ENCODE results near the gene ABHD12. TPM values are rescaled to one million over a fixed set of nuclear protein-coding genes. Genes with fewer than 3 reads are reported as not detected.

ABHD12 gene
- polyA plus RNA-seq, 5 donors: 39.0 to 51.3 (median 42.7) TPM

DNA sequence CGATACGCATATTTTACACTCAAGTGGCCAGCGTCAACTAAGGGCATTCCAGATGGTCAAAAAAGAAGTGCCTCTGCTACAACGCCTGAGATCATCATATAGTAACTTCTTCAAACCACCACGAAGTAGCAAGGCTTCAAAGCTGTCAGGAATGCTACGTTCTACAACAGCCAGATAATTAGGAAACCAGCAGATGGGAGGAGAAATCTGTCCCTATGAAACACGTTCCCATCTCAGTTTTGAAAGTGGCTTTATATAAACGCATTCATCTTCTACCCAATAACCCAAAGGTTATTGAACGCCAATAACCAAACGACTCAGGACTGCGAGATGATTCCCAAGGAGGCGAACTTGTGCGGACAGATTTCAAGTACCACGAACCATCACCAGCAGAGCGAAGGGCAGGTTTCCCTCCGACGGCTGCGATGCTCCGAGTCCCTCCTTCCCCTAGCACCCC is 1.2 kb downstream of the ABHD12 start:
- DNase-seq: peak in 1 of 2 donors; percentile 32

DNA sequence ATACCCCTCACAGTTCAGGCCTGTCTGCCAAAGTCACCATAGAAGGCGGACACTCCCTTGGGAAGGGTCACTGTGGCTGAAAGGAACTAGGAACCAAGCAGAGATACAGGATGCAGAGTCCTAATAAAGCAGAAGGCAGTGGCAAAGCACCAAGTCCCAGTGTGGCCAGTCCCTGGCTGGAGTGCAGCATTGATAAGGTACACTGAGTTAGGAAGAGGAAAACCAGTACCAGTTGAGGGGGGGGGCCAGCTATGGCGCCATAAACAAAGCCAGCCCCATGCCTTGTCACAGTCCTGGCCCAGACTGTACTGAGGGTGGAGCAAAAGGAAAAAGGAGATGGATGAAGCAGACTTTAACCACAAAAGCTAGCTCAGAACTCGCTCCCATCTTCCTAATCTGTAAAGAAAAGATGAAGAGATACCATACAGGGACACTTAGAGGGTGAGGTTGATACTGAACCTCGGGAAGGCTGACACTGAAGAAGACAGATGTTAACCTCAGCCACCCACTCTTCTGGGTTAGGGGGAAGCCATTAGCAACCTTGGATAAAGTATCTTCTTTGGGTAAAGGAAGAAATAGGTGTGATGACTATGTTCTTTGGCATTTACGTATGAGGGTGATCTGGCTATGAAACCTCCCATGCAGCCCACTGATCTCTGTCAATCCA is 7.8 kb downstream of the ABHD12 start:
- DNase-seq: no peak

DNA sequence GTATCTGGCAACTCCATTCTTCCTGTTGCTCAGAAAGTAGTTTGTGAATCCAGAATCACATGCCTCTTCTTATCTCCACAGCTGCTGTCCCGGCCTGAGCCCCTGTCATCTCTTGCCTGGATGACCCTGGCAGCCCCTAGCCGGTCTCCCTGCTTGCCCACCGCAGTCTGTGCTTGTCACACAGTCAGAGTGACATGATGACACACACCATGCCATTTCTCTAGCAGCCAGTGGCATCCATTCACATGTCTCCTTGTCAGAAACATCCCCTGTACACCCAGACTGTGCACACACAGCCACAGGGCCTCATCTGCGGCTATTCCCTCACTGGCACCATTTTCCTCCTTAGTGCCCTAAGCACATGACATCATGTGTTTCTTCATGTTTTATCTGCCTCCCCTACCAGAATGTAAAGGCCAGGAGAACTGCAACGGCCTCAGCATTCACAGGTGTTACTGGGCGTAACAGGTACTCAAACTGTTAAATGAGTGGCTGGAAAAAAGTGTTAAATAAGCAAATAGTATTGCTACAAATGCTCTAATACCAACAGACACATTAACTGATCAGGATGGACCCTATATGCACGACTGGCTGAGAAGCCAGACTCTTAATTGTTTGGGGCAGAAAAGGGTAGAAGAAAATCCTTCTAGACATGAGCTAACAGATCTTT is 9.6 kb downstream of the ABHD12 start:
- no peak for DNase-seq

DNA sequence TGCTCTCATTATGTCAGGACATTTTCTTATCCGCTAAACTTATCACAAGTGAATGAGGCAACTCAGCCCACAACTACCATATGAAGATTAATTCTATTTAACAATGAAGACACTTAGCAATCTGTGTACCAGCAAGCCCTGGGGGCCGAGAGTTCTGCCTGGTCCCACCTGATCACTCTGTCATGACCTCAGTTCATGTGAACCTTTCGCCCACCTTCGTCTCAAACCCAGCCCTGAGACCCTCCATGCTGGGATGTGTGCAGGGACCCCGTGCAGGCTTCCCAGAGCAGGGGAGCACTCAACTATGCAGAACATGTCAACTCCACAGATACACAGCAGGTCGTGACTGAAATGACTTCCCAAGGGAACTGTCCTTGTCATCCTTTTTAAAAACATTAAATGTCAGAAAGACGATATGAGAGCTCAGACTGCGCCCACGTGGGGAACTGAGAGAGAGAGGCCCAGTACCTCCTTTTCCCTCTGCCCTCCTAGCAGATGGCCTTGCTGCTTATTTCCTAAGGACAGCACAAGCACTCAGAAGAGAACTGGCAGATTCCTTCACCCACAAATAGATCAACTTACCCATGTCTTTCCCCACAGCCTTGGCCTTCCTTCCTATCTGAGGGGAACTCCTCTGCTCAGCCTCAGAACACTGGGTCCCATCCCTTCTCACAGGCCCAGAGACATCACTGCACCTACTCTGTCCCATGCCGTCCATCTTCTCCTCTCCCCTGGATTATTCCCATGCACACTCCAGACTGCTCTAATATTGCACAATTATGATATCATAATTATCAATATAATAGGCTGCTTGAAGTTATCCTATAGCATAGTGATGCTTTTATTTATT is 11.5 kb downstream of the ABHD12 start:
- DNase-seq: no peak

DNA sequence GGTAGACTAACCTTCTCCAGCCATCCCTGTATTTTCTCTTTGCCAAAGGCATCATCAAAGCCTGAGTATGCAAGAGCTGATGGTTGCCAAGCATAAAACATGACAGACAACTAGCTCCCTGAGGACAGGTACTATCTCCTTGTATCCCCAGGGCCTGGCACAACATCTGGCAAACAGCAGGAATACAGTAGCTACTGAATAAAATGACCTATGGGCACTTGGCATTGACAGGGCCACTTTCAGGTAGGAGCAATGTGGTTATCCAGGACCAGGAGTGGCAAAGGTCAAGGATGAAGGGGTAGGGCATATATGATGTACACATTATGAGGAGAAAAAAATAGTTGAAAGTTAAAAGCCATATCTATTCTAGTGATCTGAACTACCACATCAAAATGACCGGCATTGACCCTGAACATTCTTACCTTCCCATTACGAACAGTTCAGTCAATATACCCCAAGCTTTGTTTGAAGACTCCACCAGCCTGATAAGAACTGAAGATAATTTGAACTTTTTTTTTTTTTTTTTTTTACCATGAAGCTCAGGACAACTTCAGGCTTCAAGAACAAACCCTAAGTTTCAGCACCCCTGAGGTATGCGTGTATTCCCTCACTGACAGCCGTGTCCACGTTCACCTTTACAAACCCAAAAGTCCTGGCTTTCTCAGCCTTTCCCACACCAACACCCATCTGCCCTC is 12.3 kb downstream of the ABHD12 start:
- no peak for DNase-seq

DNA sequence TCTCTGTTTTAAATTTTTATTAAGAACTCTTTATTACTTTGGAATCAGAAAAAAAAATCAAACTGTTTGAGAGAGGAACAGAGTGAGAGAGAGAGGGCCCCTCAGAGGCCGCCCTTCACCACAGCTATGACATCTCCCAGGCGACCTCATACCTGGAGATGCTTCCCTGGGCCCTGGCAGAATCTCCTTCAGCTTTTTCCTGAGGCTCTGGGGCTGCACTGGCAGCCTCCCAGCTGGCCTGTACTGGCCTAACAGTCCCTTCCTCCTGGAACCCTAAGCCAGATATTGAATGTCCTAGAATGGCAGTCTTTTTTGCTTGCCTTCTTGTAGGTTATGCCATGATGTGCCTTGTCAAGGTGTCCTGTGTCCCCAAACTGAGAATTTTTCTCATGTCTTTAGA is 13.7 kb downstream of the ABHD12 start:
- DNase-seq: no peak

DNA sequence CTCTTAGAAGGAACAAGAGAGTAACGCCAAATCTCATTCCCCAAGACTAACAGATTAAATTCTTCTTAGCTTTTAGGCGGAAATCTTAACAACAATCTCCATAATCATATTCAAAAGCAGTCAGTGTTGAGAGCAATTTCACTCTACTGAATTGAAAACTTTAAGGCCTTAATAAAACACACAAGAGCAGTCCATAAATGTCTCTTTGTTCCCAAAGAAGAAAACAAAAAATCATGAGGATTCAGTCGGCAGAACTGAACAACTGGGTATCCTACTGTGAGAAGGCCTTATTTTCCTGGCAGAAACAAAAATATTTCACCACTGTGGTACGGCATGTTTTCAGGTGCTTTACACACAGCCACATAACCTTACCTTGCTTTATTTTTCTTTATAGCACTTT is 14.4 kb downstream of the ABHD12 start:
- DNase-seq: no peak

DNA sequence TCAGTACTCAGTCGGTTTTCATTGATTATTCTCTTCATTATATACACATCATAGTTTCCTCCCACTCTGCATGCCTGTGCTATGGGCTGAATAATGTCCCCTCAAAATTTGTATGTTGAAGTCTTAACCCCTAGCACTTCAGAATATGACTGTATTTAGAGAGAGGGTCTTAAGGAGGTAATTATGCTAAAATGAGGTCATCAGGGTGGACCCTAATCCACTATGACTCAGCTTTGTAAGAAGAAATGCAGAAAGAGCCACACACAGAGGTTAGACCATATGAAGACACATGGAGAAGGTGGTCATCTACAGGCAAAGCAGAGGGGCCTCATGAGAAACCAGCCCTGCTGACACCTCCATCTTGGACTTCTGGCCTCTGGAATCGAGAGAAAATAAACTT is 15.8 kb downstream of the ABHD12 start:
- no peak for DNase-seq

DNA sequence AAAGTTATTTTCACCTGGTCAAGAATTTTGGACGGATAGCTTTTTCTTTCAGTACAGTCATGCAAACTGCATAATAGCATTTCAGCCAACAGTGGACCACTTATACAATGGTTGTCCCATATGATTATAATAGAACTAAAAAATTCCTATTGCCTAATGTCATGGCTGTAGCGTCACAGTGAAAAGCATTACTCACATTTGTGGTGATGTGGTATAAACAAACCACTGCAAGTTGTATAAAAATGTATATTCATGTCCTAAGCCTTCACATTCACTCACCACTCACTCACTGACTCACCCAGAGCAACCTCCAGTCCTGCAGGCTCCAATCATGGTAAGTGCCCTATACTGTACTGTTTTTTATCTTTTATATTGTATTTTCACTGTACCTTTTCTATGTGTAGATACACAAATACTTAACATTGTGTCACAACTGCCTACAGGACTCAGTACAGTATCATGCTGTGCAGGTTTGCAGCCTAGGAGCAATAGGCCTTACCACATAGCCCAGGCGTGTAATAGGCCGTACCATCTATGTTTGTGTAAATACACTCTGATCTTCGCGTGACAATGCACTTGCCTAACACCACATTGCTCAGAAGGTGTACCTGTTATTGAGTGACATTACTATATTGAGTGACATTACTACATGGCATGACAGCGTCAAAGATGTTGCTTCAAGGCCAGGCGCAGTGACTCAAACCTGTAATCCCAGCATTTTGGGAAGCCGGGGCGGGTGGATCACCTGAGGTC is 17.9 kb downstream of the ABHD12 start:
- no peak for DNase-seq

DNA sequence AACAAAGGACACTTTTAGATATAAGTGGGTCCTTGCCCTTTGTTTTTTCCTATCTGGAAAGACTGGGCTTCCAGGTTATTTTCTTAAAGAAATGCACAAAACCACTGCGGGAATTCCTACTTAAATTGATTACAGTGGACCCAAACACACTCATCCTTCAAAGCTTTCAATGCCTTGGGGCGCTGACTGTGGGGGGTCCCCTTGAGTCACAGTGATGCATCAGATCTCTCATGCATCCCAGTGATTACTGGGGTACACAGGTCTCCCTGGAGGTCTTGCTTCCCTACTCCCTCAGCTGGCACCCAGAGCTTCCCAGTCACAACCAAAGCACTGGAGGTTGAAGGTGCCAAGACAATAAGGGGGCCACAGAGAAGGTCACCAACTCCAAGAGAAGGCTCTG is 20.7 kb downstream of the ABHD12 start:
- DNase-seq: no peak

DNA sequence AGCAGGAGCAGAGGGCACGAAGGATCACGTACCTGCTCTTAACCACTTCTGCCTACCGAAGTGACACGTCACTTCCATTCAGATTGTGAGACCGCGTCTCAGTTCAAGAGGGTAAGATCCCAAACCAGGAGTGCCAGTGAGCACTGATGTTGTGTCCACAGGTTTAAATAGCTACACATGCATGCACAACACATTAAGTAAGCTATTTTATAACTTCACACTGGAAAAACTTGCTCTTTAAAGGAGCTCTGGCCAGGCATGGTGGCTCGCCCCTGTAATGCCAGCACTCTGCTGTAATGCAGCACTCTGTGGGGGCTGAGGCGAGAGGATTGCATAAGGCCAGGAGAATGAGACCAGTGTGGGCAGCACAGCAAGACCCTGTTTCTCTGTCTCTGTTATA is 21.1 kb downstream of the ABHD12 start:
- DNase-seq: peak; percentile 14 to 36

DNA sequence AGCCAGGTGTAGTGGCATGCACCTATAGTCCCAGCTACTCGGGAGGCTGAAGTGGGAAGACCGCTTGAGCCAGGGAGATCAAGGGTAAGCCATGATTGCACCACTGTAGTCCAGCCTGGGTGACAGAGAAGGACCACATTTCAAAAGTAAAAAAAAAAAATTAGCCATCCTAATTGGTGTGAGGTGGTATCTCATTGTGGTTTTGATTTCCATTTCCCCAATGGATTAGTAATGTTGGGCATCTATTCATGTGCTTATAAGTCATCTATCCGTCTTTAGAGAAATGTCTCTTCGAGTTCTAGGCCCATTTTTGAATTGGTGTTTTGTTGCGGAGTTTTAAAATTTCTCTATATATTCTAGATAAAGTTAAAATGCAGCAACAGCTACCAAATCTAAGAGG is 21.7 kb downstream of the ABHD12 start:
- no peak for DNase-seq

DNA sequence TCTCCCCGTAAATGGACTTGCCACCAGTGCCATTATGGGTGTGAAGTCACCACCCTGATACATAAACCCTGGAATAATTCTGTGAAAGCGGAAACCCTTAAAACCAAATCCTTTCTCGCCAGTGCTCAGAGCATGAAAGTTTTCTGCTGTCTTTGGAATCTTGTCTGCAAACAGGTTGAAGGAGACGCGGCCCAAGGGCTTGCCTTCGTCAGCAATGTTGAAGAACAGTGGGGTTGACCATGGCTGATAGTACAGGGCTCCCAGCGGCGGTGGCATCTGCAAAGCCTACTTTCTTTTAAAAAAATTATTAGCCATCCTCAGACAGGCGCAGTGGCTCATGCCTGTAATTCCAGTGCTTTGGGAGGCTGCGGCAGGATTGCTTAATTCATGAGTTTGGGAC is 22.1 kb downstream of the ABHD12 start:
- DNase-seq: no peak

DNA sequence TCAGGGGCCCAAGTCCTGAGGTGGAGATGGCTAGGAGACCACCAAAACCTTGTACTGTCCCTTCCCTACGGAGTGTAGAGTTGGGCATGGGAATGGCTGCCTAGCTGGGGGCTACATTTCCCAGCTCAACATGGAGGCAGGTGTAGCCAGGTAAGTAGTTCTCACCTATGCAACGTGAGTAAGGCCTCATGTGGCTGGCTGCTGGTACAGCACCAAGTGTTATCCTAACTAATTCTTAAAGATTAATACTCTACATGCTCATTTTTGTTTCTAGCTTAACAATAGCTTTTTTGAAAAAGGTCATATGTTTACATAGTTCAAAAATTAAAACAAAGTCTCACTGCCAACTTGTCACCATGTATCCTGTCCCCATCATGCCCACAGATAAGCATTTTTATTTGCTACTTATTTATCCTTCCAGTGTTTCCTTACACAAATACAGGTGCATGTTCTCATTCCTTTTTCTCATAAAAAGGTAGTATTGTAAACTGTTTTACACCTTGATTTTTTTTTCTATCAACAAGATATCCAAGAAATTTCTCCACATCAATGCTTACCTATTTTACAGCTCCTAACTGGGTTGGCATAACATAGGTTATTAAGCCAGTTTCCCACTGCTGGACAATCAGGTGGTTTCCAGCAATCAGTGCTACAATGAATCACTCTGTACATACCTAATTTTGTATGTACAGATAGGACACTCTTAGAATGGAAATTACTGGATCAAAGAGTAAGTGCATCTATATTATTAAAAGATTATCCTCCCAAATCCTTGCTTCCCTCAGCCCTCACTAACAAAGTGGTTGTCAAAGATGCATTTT is 25.5 kb downstream of the ABHD12 start:
- no peak for DNase-seq

DNA sequence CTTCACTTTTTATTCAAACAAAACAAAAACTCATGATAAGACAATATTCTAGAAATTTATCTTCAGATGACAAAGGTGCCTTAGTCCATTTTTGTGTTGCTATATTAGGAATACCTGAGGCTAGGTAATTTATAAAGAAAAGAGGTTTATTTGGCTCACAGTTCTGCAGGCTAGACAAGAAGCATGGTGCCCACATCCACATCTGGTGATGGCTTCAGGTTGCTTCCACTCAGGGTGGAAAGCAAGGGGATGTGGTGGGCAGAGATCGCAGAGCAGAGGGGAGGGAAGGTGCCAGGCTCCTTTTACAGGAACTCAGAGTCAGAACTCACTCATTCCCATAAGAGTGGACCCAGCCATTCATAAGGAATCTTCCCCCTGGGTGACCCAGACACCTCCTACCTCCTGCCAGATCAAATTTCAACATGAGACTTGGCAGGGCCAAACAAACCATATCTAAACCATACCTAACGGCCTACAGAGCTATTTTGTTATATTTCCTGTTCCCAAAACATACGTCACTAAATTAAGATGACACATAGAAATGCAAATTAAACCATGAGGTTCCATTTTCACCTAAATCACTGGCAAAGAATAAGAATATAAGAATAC is 26.4 kb downstream of the ABHD12 start:
- DNase-seq: no peak

DNA sequence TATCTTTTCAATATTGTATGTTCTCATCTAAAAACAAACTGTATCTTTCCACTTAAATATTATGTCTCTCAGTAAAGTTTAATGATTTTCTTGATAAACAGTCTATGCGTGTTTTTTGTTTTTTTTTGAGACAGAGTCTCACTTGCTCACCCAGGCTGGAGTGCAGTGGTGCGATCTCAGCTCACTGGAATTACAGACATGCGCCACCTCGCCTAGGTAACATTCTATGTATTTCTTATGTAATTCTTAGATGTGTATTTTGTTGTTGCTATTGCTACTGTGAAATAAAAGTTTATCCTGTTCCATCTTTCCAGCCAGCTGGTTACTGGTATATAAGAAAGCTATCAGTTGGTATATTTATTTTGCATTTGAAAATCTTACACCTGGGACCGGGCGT is 29.4 kb downstream of the ABHD12 start:
- no peak for DNase-seq

DNA sequence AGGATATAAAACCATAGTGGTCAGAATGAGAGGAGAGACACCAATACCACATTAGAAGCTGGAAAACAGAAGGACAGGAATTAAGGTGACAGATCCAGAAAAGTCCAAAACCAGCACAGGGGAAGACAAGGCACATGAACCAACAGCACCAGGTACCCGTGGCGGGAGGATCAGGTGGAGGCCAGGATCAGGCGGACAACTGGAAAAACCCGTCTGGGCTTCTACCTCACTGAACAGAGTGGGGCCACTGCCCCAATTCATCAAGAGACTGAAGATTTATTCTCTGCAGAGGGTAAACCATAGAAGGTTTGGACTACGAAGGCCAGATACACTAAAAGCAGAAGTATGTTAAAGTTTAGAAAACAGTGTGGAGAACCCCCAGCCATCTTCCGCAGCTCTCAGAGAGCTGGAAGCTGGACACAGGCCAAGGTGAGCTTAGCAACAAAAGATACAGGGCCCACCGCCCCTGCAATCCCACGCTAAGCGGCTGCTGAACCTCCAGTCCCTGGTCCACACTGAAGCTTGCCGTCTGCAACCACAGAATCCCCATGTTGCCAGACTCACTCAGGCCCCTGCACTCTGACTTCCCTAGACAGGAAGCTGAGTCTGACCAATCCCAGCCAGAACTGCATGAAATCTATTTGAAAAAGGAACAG is 29.9 kb downstream of the ABHD12 start:
- no peak for DNase-seq

DNA sequence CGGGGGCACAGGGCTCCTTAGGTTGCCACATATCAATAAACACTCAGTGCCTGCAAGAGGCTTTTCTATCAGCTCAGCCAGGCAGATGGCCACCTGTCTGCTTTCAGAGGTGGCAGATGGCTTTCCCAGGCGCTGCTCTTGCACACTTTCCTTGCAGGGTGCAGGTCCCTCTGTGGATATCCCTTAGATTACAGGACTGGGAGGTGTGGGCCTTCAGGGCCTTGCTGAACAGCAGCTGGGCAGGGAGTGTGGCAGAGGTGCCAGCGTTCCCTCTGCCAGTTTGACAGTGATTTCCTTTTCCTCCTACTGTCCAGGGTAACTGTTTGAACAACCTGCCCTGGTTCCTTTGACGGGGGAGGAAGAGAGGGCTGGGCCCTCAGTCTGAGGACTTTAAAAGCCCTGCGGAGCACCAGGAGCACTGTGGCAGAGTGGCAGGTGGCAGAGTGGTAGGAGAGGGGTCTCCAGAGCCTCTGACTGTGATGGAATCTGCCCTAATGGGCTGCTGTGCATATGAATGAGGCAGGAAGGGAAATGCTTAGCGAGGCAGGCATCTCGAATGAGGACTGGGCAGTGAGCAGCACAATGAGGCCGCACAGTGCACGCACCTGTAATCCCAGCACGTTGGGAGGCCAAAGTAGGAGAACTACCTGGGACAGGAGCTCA is 34.2 kb downstream of the ABHD12 start:
- DNase-seq: no peak

DNA sequence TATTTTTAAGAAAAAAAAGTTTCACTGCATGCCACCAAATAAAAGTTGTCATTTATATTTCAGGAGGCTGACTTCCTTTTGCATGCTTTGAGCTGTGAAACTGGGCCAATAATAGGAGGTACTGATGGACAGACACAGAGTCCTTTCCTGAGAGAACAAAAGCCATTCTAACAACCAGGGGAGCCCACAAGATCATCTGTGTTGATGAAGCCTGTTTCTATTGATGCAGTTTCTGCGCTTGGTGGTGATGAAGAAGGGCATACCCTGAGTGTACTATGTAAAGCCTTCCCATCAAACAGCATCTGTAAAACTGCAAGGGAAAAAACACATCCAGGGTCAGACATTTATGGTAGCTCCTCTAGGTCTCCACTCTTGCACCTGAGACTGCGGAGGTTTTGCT is 34.8 kb downstream of the ABHD12 start:
- DNase-seq: no peak

Data from right lung (tissue), 5 donors.